Choroid plexus epithelial cell (primary cell): ENCODE results near the gene OCLN.
"Not testable (repeated sequence)": the region's sequence is repeated elsewhere in the genome, so short reads cannot be mapped to it uniquely, and the experiment has no call there.

Experiments used
- DNase-seq: peaks from one replicate; pipeline ENCODE4 v3.0.0-alpha.2; 2010; ENCODE audit warnings: low read depth
- H3K4me3 ChIP-seq: 2 replicates; pipeline ENCODE4 v1.5.1; 2011; ENCODE audit warnings: low read depth, mild to moderate bottlenecking, control low read depth, low read length, moderate library complexity
- TF ChIP-seq, protein P1 (sequence below): conservative IDR thresholded peaks from 2 replicates; pipeline ENCODE4 v1.5.1; 2011; ENCODE audit warnings: low read depth, mild to moderate bottlenecking, control low read depth, inconsistent platforms, low read length, moderate library complexity

The OCLN gene

DNA sequence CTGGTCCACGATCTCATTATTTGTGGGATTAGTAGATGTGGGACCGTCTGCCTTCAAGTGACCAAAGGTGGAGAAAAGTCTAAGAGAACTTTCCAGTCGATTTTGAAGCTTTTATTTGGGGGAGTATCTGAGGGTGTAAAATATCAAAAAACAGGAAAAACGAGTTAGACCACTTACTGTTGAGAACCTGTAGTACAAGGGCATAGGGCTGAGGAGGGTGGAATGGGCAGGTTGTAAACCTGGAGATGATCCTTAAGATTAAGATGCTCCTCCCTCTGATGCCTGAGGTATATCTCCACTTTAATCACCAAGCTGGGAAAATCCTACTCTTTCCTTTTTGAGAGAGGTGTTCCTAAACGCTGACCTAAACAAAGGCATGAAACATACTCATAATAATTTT lies 35.4 kb downstream of the OCLN start:
- no peak for DNase-seq

DNA sequence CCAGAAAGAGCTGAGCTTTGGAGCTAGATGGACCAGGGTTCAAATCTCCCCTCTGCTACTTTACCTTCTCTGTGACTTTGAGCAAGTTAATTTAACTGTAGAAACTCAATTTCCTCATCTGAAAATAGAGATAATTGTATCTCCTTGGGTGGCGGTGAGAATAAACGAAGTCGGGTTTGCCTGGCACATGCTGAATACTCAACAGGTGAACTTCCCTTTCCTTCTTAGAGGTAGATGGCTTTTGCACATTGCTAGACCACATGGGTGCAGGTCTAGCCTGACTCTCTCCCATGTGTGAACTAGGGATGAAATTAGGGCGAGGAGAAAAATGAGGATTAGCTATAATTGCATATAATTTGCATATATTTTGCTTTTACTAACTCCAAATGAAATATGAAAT lies 36.0 kb downstream of the OCLN start:
- H3K4me3 ChIP-seq: no peak overlapping the region
- TF ChIP-seq, protein P1, sequence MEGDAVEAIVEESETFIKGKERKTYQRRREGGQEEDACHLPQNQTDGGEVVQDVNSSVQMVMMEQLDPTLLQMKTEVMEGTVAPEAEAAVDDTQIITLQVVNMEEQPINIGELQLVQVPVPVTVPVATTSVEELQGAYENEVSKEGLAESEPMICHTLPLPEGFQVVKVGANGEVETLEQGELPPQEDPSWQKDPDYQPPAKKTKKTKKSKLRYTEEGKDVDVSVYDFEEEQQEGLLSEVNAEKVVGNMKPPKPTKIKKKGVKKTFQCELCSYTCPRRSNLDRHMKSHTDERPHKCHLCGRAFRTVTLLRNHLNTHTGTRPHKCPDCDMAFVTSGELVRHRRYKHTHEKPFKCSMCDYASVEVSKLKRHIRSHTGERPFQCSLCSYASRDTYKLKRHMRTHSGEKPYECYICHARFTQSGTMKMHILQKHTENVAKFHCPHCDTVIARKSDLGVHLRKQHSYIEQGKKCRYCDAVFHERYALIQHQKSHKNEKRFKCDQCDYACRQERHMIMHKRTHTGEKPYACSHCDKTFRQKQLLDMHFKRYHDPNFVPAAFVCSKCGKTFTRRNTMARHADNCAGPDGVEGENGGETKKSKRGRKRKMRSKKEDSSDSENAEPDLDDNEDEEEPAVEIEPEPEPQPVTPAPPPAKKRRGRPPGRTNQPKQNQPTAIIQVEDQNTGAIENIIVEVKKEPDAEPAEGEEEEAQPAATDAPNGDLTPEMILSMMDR: no peak
- DNase-seq: no peak

More for the DNA sequence above, 35.4 kb downstream of the OCLN start:
- H3K4me3 ChIP-seq: no peak overlapping the region
- TF ChIP-seq, protein P1: no peak

DNA sequence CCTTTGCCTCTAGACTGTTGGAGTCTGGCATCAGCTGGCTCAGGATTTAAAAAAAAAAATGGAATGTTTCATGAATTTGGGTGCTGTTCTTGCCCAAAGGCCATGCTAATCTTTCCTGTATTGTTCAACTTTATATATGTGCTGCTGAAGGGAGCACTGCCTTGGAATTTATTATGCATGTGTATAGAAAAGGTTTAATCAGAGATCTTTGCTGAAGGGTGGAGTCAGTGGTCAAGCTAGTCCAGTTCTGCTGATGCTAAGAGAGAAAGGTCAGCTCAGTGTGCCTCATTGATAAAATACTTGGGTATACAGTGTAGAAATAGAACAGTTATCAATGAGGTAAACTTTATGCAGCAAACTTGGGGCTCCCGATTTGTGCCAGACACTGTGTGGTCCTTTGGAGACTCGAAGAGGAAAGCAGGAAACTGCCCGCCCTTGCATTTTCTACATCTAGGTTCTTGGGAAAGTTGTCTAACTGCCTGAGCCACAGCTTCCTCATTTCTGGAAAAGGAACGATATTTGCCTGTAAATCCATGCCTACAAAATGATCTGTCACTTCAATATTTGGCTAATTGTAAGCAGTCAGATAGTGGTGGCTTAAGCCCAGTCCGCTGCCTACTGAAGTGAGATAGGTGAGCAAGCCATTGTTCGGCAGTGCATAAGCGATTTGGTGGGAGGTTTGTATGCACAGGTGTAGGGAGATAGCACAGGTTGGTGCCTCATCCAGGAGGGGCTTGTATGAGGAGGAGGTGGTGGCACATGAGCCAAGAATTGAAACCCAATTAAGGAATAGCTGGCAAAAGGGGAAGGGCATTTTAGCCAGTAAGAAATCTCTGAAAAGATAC lies 38.2 kb downstream of the OCLN start:
- no peak for DNase-seq
- TF ChIP-seq, protein P1: no peak
- no peak overlapping the region for H3K4me3 ChIP-seq

DNA sequence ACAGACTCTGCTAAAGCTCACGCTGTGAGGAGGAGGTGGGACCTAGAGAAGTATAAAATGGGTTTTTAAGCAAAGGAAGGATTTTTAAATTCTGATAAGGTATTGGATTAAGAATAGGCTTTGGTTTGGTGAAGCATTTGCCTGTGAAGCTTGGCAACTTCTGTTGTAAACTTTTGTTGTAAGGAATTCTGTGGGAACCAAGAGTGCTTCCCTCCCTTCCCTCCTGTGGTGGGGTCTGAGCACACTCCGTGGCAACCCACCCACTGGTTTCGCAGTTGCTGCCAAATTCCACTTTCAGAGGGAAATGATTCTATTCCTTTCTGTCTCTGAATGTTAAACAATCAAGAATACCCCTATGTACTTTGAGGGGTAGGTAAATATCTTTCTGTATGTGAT lies 38.8 kb downstream of the OCLN start:
- TF ChIP-seq, protein P1: no peak
- H3K4me3 ChIP-seq: no peak overlapping the region
- no peak for DNase-seq

DNA sequence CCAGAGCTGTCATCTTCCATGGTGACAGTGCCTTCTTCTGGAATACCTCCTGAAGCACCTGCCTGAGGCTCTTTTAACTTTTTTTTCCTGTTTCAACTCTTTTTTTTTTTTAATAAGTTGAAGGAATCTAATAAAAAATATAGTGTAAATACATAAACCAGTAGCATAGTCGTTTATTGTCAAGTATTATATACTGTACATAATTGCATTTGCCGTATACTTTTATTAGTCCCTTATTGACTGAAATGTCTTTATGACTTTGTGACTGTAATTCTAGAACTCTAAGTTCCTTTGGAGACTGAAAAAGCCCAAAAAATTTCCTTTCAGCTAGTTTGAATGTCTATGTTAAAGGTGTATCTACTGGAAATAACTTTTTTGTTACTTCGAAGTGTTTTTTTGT lies 45.3 kb downstream of the OCLN start:
- H3K4me3 ChIP-seq, DNase-seq: not testable (repeated sequence)

DNA sequence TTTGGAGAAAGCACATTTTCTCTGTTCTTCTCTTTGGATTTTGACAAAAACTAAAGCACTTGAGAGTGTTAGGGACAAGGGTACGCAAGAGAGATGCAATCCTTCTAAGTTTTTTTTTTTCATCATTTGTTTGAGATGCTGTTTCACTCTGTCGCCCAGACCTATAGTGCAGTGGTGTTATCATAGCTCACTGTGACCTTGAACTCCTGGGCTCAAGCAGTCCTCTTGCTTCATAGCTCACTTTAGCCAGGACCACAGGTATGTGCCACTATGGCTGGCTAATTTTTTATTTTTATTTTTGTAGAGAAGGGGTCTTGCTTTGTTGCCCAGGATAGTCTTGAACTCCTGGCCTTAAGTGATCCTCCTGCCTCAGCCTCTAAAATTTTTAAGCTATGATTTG lies 46.1 kb downstream of the OCLN start:
- not testable (repeated sequence) for H3K4me3 ChIP-seq, DNase-seq

DNA sequence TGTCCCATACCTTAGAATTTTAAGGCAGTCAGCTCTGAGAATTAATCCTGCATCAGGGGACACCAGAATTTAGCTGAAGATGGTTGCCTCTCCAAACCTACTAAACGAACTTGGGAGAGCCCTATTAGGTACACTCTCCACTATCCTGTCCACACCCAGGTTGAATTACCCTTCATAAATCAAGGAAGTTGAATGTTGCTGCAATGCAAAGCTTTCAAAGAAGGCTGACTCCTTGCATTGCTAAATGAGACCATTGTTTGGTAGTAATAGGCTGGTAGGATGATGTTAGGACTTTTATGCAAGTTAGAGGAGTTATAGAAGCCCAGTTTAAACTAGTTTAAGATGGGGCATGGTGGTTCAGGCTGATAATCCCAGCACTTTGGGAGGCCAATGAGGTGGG lies 48.8 kb downstream of the OCLN start:
- not testable (repeated sequence) for DNase-seq, H3K4me3 ChIP-seq

DNA sequence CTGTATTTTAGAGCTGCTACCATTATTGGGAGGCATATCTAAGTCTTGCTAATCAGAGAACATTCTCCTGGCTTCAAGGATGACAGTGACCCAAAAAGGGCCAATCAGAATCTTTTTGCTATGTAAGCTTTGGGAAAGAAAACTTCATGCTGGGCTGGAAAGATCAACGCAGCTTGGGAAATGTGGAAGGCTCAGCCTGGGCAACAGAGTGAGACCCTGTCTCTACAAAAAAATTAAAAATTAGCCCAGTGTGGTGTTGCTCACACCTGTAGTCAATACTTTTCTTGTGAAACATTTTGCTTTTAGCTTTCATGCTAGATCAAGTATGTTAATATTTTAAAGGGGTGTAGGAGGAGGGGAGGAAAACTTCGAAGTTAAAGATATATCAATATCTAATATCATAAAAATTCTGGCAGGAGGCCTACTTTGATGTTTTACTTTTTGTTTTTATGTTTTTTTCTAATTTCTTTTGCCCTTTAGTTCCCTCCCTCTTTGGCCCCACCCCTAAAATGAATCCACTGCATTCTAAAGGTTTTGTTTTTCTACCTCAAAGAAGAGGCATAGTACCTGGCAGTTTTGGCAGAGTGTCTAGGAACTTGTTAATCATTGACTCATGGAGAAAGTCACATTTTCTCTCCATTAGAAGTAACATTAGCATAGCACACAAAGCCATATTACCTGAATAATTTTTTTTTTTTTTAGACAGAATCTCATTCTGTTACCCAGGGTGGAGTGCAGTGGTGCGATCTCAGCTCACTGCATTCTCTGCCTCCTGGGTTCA lies 50.4 kb downstream of the OCLN start:
- not testable (repeated sequence) for DNase-seq, H3K4me3 ChIP-seq

DNA sequence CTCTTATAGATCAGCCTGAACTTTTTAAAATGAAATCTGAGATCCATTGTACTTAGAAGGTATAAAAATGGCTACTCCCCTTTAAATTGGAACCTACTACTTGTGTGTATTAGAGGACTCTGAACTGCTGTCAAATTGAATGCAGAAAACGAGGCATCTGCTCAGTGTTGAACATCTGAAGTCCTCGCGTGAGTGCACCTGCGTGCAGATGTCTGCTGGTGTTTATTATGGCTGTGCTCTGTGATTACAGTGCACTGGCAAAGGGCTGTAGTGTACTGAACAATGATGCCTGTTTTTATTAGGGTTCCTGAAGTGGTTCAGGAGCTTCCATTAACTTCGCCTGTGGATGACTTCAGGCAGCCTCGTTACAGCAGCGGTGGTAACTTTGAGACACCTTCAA lies 52.0 kb downstream of the OCLN start:
- H3K4me3 ChIP-seq, DNase-seq: not testable (repeated sequence)
